IPS-15b (cell line): ENCODE data around the gene KHSRP.

ENCODE experiments used
- H3K27me3 ChIP-seq: one replicate; pipeline ENCODE4 v1.6.1; 2013; ENCODE audit warnings: low read length; ENCODE audit not compliant: control insufficient read depth, insufficient read depth
- H3K36me3 ChIP-seq: one replicate; pipeline ENCODE4 v1.6.1; 2013; ENCODE audit warnings: low read length; ENCODE audit not compliant: control insufficient read depth, insufficient read depth
- H3K4me1 ChIP-seq: one replicate; pipeline ENCODE4 v1.6.1; 2013; ENCODE audit warnings: mild to moderate bottlenecking, low read length; ENCODE audit not compliant: control insufficient read depth, insufficient read depth
- H3K4me3 ChIP-seq: one replicate; pipeline ENCODE4 v1.5.1; 2013; ENCODE audit warnings: low read depth, low read length
- H3K9ac ChIP-seq: one replicate; pipeline ENCODE4 v1.6.1; 2013; ENCODE audit warnings: low read depth, mild to moderate bottlenecking, low read length
- H3K9me3 ChIP-seq: one replicate; pipeline ENCODE4 v1.6.1; 2013; ENCODE audit warnings: mild to moderate bottlenecking, low read length; ENCODE audit not compliant: control insufficient read depth, insufficient read depth

KHSRP gene

DNA sequence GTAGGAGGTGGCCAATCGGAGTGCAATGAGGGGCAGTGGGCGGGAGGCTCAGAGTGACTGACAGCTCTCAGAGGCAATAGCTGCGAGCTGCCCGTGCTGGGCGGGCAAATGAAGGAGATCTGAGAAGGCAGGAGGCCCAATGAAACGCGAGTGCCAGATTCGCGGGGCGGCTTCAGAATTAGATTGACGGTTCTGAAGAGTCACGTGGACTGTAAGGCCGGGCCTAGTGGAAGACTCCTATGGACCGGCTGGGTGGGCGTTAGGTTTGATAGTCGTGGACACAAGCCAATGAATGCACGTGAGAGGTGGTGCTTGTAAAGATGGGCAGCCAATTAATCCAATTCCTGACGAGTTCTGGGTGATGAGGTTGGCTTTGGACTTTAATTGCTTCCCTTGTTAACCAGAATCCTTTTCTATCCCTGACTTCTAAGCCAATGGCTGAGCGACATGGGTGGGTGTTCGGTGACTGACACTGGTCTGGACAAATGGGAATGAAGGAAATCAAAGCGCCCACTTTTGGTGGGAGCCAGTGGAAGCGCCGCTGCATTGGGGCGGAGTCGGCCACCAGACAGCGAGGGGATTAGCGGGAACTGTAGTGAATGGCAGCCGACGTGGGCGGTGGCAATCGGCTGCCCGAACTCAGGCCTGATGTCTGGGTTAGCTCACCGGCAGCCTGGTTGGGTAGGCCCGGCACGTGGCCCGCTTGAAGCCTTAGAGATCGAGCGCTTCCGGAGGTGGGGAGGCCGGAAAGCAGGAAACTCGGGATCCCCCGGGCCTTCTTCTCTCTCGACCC lies 524 bp upstream of the KHSRP start:
- no peaks in the 10 kb centered on the region for H3K9me3 ChIP-seq
- H3K4me3 ChIP-seq: peak overlapping the region; percentile 19
- H3K9ac ChIP-seq: no peak overlapping the region
- H3K4me1 ChIP-seq: peaks cover 5% of the 10 kb centered on the region
- H3K36me3 ChIP-seq: peaks cover 23% of the 10 kb centered on the region
- peaks cover 5% of the 10 kb centered on the region for H3K27me3 ChIP-seq

DNA sequence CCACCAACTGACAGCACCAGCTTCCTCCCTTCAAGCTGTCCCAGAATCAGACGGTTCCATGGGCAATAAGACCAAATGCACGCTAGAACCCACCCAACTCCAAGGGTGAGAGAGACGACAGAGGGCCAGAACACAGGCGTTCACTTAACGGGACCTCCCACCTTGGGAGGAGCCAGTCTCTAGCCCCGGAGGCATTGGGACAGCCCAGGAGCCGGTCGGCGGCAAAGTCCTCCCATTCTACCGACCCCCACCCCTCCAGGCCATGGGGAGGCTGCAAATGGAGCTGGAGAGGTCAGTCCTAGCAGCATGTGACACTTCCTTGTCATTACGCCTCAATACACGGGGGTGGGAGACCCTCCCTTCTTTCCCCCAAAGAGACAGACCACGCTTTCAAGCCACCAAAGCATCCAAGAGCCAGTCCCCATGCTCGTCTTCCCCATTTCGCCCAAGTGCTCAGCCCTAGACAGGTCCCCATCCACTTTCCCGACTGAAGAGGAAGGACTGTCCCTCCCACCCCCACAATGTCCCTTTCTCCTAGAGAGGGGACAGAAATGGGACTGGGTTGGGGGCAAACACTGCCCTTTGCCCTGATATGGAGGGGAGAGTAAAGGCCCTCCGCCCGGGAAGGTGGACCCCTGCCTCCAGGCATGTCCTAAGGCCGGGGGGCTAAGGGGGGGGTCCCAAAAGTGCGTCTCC lies 964 bp downstream of the KHSRP start:
- H3K36me3 ChIP-seq: peaks cover 38% of the 10 kb centered on the region
- H3K9ac ChIP-seq: peak overlapping the region; percentile 90
- H3K4me1 ChIP-seq: peaks cover 5% of the 10 kb centered on the region
- no peaks in the 10 kb centered on the region for H3K9me3 ChIP-seq
- no peaks in the 10 kb centered on the region for H3K27me3 ChIP-seq
- peak overlapping the region; percentile 96 for H3K4me3 ChIP-seq

DNA sequence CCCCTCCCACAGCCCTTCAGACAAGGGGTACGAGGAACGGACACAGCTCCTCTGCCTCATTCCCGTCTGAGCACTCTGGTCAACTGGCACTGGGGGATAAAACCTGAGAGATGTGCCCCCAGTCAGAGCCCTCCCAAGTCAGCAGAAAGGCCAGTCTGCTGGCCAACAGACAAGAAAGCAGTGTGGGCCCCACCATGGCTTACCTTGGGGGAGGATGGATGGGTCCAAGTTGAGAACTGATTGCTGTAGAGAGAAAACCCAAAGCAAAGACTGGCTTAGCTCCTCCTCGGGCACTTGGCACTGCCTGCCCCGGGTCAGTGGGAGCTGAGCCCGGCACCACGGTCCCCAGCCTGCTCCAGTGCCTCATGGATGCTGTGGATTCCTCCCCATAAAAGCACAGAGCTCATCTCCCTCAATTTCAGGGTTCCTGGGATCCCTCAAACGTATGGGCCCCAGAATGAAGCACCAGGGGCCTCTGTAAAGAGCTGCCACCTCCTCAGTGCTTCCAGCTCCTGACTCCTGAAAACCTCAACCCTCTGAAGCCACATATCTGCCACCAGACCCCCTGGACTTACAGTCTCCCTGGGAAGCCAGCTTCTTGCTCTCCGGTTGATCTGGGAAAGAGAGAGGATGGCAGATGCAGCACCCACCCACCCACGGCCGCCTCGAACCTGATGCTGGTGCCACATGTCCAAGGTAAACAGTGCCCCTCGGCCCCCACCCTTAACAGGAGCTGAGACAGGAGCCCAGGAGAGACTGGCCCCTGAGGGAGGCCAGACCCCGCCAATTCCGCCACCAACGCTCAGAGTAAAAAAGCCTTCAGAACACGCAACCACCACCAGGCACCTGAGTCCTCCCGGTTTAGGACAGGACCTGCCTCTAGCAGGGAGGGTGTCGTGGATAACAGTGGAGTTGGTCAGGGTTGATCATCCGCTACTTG lies 3.3 kb downstream of the KHSRP start:
- Histone ChIP-seq H3K4me1 (peaks cover 5% of the 10 kb centered on the region), H3K9ac (no peak overlapping the region), H3K36me3 (peaks cover 61% of the 10 kb centered on the region)

DNA sequence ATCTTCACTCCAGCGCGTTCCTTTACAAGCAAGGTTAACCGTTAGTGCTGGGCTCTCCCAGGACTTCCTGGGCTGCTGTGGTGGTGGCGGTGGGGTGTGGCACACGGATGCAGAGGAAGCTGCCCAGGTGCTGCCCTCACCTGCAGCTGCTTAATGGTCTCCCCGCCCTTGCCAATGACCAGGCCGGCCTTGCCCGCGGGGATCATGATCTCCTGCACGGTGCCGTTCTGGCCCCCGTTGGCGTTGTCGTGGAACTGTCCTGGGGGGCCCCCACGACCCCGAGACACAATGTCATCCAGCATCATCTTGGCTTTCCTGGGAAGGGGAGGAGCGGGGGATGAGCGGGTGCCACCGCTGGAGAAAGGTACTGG lies 6.1 kb downstream of the KHSRP start:
- Histone ChIP-seq H3K9me3 (no peaks in the 10 kb centered on the region), H3K27me3 (no peaks in the 10 kb centered on the region), H3K4me3 (no peak overlapping the region), H3K36me3 (peaks cover 83% of the 10 kb centered on the region), H3K4me1 (peaks cover 5% of the 10 kb centered on the region), H3K9ac (no peak overlapping the region)

More for the DNA sequence above, 3.3 kb downstream of the KHSRP start:
- Histone ChIP-seq H3K4me3 (no peak overlapping the region), H3K9me3 (no peaks in the 10 kb centered on the region), H3K27me3 (no peaks in the 10 kb centered on the region)

DNA sequence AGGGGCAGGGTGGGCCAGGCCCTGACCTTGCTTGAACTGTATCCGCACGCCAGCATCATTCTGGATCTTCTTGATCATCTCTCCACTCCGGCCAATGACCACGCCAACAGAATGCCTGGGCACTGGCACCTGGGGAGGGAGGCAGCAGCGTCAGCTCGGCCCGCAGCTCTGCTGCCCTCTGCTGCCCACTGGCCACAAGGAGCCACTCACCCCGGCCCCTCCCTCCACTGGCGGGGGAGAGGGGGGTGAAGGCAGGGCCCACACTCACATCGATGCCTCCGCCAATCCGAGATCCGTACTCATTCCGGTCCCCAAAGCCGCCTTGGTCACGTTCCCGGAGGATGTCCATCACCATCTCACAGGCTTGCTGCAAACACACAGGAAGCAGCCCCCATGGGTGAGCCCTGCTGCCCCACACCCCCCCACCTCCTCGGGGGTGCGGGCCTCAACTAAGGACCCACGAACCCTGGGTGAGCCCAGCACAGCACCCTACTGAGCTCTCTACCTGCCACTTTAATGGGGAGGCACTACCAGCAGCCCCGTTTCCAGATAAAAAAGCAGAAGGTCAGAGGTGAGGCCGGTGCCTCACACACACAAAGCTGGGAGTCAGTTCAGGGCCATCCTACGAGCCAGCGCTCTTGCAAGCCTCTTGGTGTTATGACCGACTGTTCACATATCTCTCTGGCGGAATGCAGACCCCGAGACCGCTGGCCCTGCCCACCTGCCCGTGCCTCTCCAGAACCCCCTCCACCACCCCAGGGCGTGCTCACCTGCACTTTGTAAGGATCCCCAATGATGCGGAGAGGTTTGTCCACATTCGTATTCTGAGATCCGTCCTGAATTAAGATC lies 6.7 kb downstream of the KHSRP start:
- no peak overlapping the region for H3K9ac ChIP-seq
- H3K27me3 ChIP-seq: no peaks in the 10 kb centered on the region
- peaks cover 2% of the 10 kb centered on the region for H3K4me1 ChIP-seq
- no peaks in the 10 kb centered on the region for H3K9me3 ChIP-seq
- no peak overlapping the region for H3K4me3 ChIP-seq
- H3K36me3 ChIP-seq: peaks cover 83% of the 10 kb centered on the region

DNA sequence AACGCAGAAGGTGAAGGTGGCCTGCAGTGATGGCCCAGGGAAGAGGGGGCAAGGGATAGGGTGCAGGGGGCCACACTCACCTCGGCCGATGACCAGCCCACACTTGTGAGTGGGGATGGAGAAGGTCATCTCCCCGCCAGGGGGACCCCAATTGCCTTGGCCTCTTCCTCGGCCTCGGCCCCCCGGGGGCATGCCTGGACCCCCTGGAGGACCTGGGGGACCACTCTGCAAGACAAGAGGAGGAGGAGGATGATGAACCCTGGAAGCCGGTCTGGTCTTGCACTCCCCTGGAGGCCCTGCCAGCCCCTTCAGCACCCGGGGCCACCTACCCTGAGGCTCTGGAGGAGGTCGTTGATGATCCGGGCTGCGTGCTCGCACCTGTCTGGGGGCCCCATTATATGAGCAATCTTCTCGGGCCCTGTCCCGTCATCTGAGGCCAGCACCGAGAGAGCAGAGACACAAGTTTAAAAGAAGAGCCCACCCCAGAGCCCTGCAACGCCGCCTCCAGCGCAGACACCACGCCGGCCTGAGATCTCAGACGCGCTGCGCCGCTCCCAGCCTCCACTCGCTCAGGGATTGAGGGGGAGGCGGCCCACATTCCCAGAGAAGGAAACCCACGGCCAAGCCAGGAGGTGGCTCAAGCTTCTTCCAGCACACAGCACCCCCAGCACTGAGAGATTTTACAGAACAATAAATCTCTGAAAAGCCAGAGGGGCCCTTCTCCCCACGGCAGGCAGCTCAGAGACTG lies 7.8 kb downstream of the KHSRP start:
- H3K36me3 ChIP-seq: peaks cover 77% of the 10 kb centered on the region
- H3K9ac ChIP-seq: no peak overlapping the region
- no peaks in the 10 kb centered on the region for H3K4me1 ChIP-seq

DNA sequence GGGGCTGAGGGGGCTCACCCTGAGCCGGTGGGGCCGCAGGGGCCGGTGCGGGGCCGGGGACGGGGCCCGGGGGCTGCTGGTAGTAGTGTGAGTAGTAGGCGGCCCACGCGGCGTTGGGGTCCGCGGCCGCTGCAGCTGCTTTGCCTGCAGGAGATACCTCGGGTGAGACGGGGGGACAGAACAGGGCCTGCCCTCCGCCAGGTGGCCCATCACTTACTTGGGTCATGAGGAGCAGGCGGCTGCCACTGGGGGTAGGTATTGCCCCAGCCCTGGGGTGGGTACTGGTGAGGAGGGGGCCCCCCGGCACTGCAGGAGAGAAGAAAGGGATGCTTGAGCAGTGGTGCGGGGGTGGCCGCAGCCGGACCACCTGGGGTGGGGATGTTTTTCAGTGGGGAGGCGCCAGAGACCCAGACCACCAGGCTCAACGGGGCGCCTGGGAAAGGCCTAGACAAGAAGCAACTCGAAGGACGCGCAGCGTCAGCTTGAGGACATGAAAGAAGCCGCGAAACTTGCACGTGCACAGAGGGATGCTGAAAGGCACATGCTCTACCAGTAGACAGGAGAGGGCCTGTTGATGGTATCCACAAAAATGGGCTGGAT lies 8.9 kb downstream of the KHSRP start:
- no peak overlapping the region for H3K4me3 ChIP-seq
- H3K36me3 ChIP-seq: peaks cover 66% of the 10 kb centered on the region
- no peak overlapping the region for H3K9ac ChIP-seq
- no peaks in the 10 kb centered on the region for H3K27me3 ChIP-seq
- H3K4me1 ChIP-seq: no peaks in the 10 kb centered on the region
- no peaks in the 10 kb centered on the region for H3K9me3 ChIP-seq

More for the DNA sequence above, 7.8 kb downstream of the KHSRP start:
- Histone ChIP-seq H3K4me3 (no peak overlapping the region), H3K9me3 (no peaks in the 10 kb centered on the region), H3K27me3 (no peaks in the 10 kb centered on the region)

DNA sequence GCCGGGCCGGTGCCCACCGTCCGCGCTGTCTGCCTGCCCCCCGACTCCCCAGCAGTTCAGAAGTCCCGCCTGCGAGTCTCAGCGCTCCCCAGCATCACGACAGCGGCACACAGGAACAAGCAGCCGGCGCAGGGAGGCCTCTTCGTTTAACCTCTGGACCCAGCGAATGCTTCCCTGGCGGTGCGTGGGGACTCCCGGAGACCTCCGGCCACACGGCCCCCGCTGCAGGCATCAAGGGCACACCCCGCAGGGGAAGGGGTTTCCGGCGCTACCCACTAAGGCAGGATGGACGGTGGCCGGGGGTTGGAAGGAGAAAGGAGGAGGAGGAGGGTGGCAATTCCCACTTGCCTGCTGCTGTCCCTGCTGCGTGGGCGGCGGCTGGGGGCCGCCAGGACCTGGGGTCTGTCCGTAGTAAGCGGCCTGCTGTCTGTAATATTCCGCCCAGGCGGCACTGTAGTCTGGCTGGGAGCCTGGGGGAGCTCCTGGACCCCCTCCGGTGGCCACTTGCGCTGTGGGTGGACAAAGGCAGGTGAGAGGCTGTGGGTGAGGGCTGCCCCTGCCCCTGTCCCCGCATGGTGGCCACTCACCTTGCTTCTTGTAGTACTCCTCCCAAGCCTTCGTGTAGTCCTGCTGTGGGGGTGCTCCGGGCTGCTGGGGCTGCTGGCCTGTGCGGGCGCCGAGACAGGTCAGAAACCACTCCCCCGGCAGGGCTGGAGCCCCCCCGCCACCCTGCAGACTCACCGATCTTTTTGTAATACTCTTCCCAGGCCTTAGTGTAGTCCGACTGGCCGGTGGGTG lies 9.6 kb downstream of the KHSRP start:
- peaks cover 59% of the 10 kb centered on the region for H3K36me3 ChIP-seq
- no peaks in the 10 kb centered on the region for H3K9me3 ChIP-seq
- no peaks in the 10 kb centered on the region for H3K4me1 ChIP-seq

DNA sequence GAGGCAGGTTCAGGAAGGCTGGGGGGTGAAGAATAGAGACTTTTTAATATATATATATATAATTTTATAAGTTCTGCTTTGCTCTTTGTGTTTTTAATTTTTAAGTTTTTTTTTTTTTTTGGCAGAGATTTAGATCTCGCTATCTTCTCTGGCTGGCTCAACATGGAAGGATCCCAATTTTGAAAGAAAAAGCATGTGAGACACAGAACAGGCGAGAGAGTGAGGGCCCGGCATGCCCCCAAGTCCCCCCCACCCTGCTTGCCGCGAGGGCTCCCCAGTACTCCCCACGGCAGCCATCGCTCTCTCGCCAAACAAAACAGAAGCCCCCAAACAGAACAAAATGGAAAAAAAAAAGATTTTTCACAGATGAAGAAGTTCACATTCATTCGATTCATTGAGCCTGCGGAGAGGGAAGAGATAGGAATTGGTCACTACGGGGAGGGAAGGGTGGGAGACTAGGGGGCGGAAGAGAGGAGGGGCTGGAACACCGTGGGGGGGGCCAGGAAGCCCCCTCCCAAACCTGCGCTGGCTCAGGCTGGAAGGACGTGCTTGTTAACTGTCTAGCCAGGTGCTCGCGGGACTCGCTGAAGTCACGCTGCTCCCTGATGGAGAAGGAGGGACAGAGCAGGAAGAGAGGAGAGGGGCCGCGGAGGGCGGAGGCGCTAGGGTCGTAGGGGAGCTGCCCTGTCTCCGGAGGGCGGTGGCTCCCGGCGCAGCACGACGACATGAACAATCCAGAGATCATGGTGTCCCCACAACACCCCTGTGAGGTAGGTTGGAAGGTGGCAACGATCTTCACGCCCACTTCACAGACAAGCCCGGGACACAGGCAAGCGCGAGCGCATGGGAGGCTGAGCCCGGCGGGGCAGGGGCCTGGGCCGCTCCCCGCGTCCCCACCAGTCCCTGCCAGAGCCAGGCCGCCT lies 10.6 kb downstream of the KHSRP start:
- no peak overlapping the region for H3K9ac ChIP-seq
- H3K9me3 ChIP-seq: no peaks in the 10 kb centered on the region
- H3K4me1 ChIP-seq: no peaks in the 10 kb centered on the region
- H3K36me3 ChIP-seq: peaks cover 49% of the 10 kb centered on the region
- H3K4me3 ChIP-seq: no peak overlapping the region
- H3K27me3 ChIP-seq: no peaks in the 10 kb centered on the region

More for the DNA sequence above, 9.6 kb downstream of the KHSRP start:
- no peak overlapping the region for H3K4me3 ChIP-seq
- no peak overlapping the region for H3K9ac ChIP-seq
- no peaks in the 10 kb centered on the region for H3K27me3 ChIP-seq
